ENCODE data around the gene IFI27. TPM values are rescaled to one million over a fixed set of nuclear protein-coding genes. Genes with fewer than 3 reads are reported as not detected.

Gene IFI27
- total RNA-seq, 1 donor from 2014 or later, result 7.5 TPM

DNA sequence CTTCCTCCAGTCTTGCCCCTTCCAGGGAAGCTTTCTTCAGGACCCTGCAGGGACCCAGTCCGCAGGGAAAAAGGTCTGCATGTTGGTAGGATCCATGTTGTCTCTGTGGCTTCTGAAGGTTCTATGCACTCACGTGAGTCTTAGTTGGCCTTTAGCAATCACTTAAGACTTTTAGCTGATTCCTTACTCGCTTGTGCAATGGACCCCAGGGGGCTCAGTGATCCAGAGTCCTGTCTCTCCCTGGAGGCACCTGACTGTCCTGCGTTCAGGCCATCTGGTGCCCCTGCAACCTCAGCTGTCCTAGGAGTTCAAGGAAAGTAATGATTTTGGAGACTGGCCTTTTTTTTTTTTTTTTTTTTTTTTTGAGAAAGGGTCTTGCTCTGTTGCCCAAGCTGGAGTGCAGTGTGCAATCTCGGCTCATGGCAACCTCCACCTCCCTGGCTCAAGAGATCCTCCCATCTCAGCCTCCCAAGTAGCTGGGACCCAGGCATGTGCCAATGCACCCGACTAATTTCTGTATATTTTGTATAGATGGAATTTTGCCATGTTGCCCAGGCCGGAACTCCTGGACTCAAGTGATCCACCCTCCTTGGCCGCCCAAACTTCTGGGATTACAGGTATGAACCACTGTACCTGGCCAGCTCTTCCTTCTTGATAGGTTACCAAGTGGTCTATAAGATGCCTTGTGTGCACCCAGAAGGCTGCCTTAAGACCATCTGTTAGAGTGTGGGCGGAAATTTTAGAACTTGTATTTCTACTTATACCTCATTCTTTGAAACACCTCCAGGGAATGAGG, 14.2 kb downstream of the IFI27 start:
- Mint-ChIP-seq H3K27me3 (peaks cover 10% of the 10 kb centered on the region), H3K4me1 (ENCODE audit: low read depth) (peaks cover 4% of the 10 kb centered on the region), H3K4me3 (ENCODE audit: low read depth) (no peak overlapping the region), H3K27ac (no peak overlapping the region), H3K36me3 (ENCODE audit: insufficient read depth) (no peaks in the 10 kb centered on the region), H3K9me3 (ENCODE audit: low read depth) (no peaks in the 10 kb centered on the region)
- TF ChIP-seq, protein P1, sequence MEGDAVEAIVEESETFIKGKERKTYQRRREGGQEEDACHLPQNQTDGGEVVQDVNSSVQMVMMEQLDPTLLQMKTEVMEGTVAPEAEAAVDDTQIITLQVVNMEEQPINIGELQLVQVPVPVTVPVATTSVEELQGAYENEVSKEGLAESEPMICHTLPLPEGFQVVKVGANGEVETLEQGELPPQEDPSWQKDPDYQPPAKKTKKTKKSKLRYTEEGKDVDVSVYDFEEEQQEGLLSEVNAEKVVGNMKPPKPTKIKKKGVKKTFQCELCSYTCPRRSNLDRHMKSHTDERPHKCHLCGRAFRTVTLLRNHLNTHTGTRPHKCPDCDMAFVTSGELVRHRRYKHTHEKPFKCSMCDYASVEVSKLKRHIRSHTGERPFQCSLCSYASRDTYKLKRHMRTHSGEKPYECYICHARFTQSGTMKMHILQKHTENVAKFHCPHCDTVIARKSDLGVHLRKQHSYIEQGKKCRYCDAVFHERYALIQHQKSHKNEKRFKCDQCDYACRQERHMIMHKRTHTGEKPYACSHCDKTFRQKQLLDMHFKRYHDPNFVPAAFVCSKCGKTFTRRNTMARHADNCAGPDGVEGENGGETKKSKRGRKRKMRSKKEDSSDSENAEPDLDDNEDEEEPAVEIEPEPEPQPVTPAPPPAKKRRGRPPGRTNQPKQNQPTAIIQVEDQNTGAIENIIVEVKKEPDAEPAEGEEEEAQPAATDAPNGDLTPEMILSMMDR (IDR thresholded peaks at IDR 0.05; ENCODE audit: unreplicated experiment), result no peak
- no peak for DNase-seq (ENCODE audit: low spot score, unreplicated experiment)

GRCh38 chr14:94125659-94126418, 15.3 kb downstream of the IFI27 start:
- no peak for DNase-seq (ENCODE audit: low spot score, unreplicated experiment)
- Mint-ChIP-seq H3K4me3 (ENCODE audit: low read depth) (no peak overlapping the region), H3K4me1 (ENCODE audit: low read depth) (peaks cover 10% of the 10 kb centered on the region), H3K27ac (no peak overlapping the region), H3K27me3 (peaks cover 9% of the 10 kb centered on the region), H3K36me3 (ENCODE audit: insufficient read depth) (no peaks in the 10 kb centered on the region), H3K9me3 (ENCODE audit: low read depth) (no peaks in the 10 kb centered on the region)
- TF ChIP-seq, protein P1 (IDR thresholded peaks at IDR 0.05; ENCODE audit: unreplicated experiment), result no peak

DNA sequence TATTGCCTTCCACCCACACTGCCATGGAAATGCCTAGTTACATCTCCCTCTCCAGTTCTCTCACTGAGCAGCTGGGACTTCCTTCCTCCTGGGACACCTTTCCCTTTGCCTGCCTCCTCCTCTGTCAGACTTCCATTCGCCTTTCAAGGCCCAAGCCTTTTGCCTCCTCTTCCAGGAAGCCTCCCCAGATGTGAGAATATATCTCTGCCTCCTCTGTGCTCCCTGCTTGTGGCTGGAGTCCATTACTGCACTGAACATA, 15.8 kb downstream of the IFI27 start:
- no peak overlapping the region for H3K27ac Mint-ChIP-seq

GRCh38 chr14:94126800-94127199, 16.3 kb downstream of the IFI27 start:
- H3K4me3 Mint-ChIP-seq (ENCODE audit: low read depth), result no peak overlapping the region
- no peaks in the 10 kb centered on the region for H3K9me3 Mint-ChIP-seq (ENCODE audit: low read depth)
- no peaks in the 10 kb centered on the region for H3K36me3 Mint-ChIP-seq (ENCODE audit: insufficient read depth)
- peaks cover 10% of the 10 kb centered on the region for H3K4me1 Mint-ChIP-seq (ENCODE audit: low read depth)
- no peak for DNase-seq (ENCODE audit: low spot score, unreplicated experiment)
- H3K27ac Mint-ChIP-seq, result no peak overlapping the region
- TF ChIP-seq, protein P1 (IDR thresholded peaks at IDR 0.05; ENCODE audit: unreplicated experiment), result no peak
- peaks cover 3% of the 10 kb centered on the region for H3K27me3 Mint-ChIP-seq

More for the DNA sequence above, 15.8 kb downstream of the IFI27 start:
- Mint-ChIP-seq H3K4me1 (ENCODE audit: low read depth) (peaks cover 10% of the 10 kb centered on the region), H3K4me3 (ENCODE audit: low read depth) (no peak overlapping the region), H3K27me3 (peaks cover 6% of the 10 kb centered on the region), H3K36me3 (ENCODE audit: insufficient read depth) (no peaks in the 10 kb centered on the region), H3K9me3 (ENCODE audit: low read depth) (no peaks in the 10 kb centered on the region)
- DNase-seq (ENCODE audit: low spot score, unreplicated experiment), result no peak
- TF ChIP-seq, protein P1 (IDR thresholded peaks at IDR 0.05; ENCODE audit: unreplicated experiment), result no peak

GRCh38 chr14:94127330-94127729, 16.8 kb downstream of the IFI27 start:
- no peak for DNase-seq (ENCODE audit: low spot score, unreplicated experiment)
- Mint-ChIP-seq H3K9me3 (ENCODE audit: low read depth) (no peaks in the 10 kb centered on the region), H3K27me3 (no peaks in the 10 kb centered on the region), H3K4me1 (ENCODE audit: low read depth) (peaks cover 10% of the 10 kb centered on the region), H3K36me3 (ENCODE audit: insufficient read depth) (no peaks in the 10 kb centered on the region), H3K4me3 (ENCODE audit: low read depth) (no peak overlapping the region), H3K27ac (peak overlapping the region; percentile 49)
- TF ChIP-seq, protein P1 (IDR thresholded peaks at IDR 0.05; ENCODE audit: unreplicated experiment), result no peak

Data from progenitor cell of endocrine pancreas (in vitro differentiated cells).